GM12878 (cell line): ENCODE results near the gene LDLRAP1. TPM values are rescaled to one million over a fixed set of nuclear protein-coding genes. Genes with fewer than 3 reads are reported as not detected.
A peak's percentile ranks its signal among the peaks of the same experiment; 100 is the strongest.

ENCODE experiments used
- BHLHE40 ChIP-seq, 2 experiments: fragments of 450-650 bp in 1 of 2; IDR thresholded peaks; 2 replicates each; pipeline ENCODE4 v1.6.1; 2011 to 2017; ENCODE audit warnings: low read depth in 2 of 2, borderline replicate concordance in 1 of 2, improper control_type of control experiment in 1 of 2, low read length in 1 of 2, mild to moderate bottlenecking in 1 of 2
- EP300 ChIP-seq, 2 experiments: fragments of 150-350 bp in 1 of 2; IDR thresholded peaks; 2 replicates each; pipeline ENCODE4 v1.6.1; 2011 to 2012; ENCODE audit warnings: low read depth in 2 of 2, low read length in 2 of 2, borderline replicate concordance in 1 of 2, improper control_type of control experiment in 1 of 2, inconsistent platforms in 1 of 2; ENCODE audit not compliant: control insufficient read depth in 1 of 2
- JUND ChIP-seq: IDR thresholded peaks from 2 replicates; pipeline ENCODE4 v1.6.1; 2012; ENCODE audit warnings: low read depth, mild to moderate bottlenecking, low read length, improper control_type of control experiment, moderate library complexity
- MAX ChIP-seq: IDR thresholded peaks from 2 replicates; pipeline ENCODE4 v1.6.1; 2012; ENCODE audit warnings: low read depth, low read length, improper control_type of control experiment
- RB1 ChIP-seq: fragments of 450-650 bp; formaldehyde crosslinking; IDR thresholded peaks from 2 replicates; pipeline ENCODE4 v1.6.1; 2017; ENCODE audit warnings: mild to moderate bottlenecking, borderline replicate concordance
- RCOR1 ChIP-seq: conservative IDR thresholded peaks from 2 replicates; pipeline ENCODE4 v1.6.1; 2012; ENCODE audit warnings: low read depth, low read length, improper control_type of control experiment
- RUNX3 ChIP-seq: IDR thresholded peaks from 2 replicates; pipeline ENCODE4 v1.6.1; 2012; ENCODE audit warnings: low read length, inconsistent platforms
- SMC3 ChIP-seq: IDR thresholded peaks from 2 replicates; pipeline ENCODE4 v1.6.1; 2011; ENCODE audit warnings: low read length, improper control_type of control experiment, borderline replicate concordance
- TCF12 ChIP-seq: IDR thresholded peaks from 2 replicates; pipeline ENCODE4 v1.6.1; 2011; ENCODE audit warnings: low read depth, mild to moderate bottlenecking, low read length
- ZZZ3 ChIP-seq: IDR thresholded peaks from 2 replicates; pipeline ENCODE4 v1.6.1; 2011; ENCODE audit warnings: low read depth; ENCODE audit not compliant: control insufficient read depth, insufficient read length
- polyA plus RNA-seq, 11 experiments: library from polyadenylated mRNA; depleted of rRNA in 4 of 11; unstranded in 6 of 11; stranded (reverse) in 5 of 11; fragments of >200 nt; fragmentation: Nextera tagmentation in 4 of 11; fragmentation: Illumina TruSeq in 1 of 11; extraction: Ambion mirVana in 4 of 11; extraction: Trizol in 1 of 11; gene quantifications; 1 replicate in 1 of 11; 2 replicates in 10 of 11; pipeline versions ENCODE4 v1.2.1 to v1.2.3, GENCODE V29; 2011 to 2016; ENCODE audit warnings: inconsistent platforms in 2 of 11, missing spikeins in 2 of 11, low read depth in 1 of 11
- total RNA-seq, 4 experiments: library from RNA; depleted of rRNA in 3 of 4; stranded (reverse); fragments of >200 nt in 3 of 4; fragmentation: Illumina TruSeq in 1 of 4; extraction: Trizol in 1 of 4; gene quantifications; 2 replicates each; pipeline versions ENCODE4 v1.2.1 to v1.2.3, GENCODE V29; 2013 to 2021
- TF ChIP-seq, protein P1 (sequence below): fragments of 450-650 bp; IDR thresholded peaks from 2 replicates; pipeline ENCODE4 v1.6.1; 2018; ENCODE audit warnings: mild to moderate bottlenecking, low read depth, moderate library complexity; ENCODE audit not compliant: partially characterized antibody

The LDLRAP1 gene
- total and polyA plus RNA-seq, 10 of the 15 experiments (the other 5 are each of a cell fraction or from before 2014, with no cell fraction given): 0.43 to 37.6 (median 22.0) TPM

DNA sequence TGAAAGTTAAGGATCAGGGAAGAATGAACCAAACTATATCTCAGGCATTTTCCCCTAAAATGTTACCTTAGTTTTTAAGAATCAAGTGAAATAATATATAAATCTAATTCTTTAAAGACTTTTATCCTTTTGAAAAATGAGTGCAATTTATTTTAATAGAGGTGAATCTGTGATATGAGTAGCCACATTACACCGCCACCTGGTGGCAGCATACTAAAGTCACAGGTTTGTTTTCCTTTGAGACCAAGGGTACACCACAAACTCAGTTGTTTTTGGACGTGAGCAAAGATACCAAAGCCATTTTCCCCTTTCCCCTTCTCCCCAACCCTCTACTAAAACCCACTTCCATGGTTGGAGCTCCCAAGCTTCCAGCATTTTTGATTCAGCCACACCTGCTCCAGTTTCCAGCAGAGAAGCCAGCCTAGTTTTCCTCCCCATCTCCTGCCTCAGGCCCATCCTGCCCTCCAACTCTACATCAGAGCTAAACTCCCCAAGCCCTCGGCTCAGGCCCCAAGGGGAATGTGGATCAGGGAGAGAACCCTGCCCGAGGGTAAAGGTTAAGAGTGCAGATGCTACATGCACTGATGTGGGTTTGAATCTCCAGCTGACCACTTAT lies 22.9 kb upstream of the LDLRAP1 start (continued):
- no peak for TF ChIP-seq MAX
- TF ChIP-seq, protein P1, sequence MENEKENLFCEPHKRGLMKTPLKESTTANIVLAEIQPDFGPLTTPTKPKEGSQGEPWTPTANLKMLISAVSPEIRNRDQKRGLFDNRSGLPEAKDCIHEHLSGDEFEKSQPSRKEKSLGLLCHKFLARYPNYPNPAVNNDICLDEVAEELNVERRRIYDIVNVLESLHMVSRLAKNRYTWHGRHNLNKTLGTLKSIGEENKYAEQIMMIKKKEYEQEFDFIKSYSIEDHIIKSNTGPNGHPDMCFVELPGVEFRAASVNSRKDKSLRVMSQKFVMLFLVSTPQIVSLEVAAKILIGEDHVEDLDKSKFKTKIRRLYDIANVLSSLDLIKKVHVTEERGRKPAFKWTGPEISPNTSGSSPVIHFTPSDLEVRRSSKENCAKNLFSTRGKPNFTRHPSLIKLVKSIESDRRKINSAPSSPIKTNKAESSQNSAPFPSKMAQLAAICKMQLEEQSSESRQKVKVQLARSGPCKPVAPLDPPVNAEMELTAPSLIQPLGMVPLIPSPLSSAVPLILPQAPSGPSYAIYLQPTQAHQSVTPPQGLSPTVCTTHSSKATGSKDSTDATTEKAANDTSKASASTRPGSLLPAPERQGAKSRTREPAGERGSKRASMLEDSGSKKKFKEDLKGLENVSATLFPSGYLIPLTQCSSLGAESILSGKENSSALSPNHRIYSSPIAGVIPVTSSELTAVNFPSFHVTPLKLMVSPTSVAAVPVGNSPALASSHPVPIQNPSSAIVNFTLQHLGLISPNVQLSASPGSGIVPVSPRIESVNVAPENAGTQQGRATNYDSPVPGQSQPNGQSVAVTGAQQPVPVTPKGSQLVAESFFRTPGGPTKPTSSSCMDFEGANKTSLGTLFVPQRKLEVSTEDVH: no peak
- no peak for TF ChIP-seq EP300 (IDR thresholded peaks at IDR 0.05; ENCODE audit: borderline replicate concordance in 1 of 2, control insufficient read depth in 1 of 2, low read depth in 2 of 2, low read length in 2 of 2)
- no peak for TF ChIP-seq RCOR1
- TF ChIP-seq BHLHE40 (IDR thresholded peaks at IDR 0.05; ENCODE audit: borderline replicate concordance in 1 of 2, low read depth in 2 of 2, low read length in 1 of 2): no peak
- no peak for TF ChIP-seq TCF12
- TF ChIP-seq SMC3: peak; percentile 87
- no peak for TF ChIP-seq JUND
- TF ChIP-seq RB1: no peak
- peak; percentile 64 for TF ChIP-seq RUNX3
- no peak for TF ChIP-seq ZZZ3
